ENCODE data around the gene FANCC.
A peak's percentile ranks its signal among the peaks of the same experiment; 100 is the strongest.

FANCC gene

GRCh38 chr9:95268681-95269080 is 48.8 kb downstream of the FANCC start:
- DNase-seq, result peak; percentile 22
- Histone ChIP-seq H3K36me3 (replicated peaks) (no peaks in the 10 kb centered on the region), H3K4me3 (ENCODE audit: low read depth, low read length) (no peak overlapping the region), H3K27ac (no peak overlapping the region), H3K27me3 (replicated peaks) (no peaks in the 10 kb centered on the region)
- TF ChIP-seq CTCF (IDR thresholded peaks at IDR 0.05; ENCODE audit: low read depth, low read length, missing control alignments), result peak; percentile 56
- in situ Hi-C loops (cut with HindIII; ENCODE audit: low pct_ligation_motif_present, low sequenced_read_pairs), result no loop called here

GRCh38 chr9:95266649-95267048 is 50.9 kb downstream of the FANCC start:
- Histone ChIP-seq H3K36me3 (replicated peaks) (no peaks in the 10 kb centered on the region), H3K27ac (no peak overlapping the region), H3K27me3 (replicated peaks) (no peaks in the 10 kb centered on the region), H3K4me3 (ENCODE audit: low read depth, low read length) (no peak overlapping the region)
- DNase-seq, result no peak
- in situ Hi-C loops (cut with HindIII; ENCODE audit: low pct_ligation_motif_present, low sequenced_read_pairs), result no loop called here
- TF ChIP-seq CTCF (IDR thresholded peaks at IDR 0.05; ENCODE audit: low read depth, low read length, missing control alignments), result no peak

DNA sequence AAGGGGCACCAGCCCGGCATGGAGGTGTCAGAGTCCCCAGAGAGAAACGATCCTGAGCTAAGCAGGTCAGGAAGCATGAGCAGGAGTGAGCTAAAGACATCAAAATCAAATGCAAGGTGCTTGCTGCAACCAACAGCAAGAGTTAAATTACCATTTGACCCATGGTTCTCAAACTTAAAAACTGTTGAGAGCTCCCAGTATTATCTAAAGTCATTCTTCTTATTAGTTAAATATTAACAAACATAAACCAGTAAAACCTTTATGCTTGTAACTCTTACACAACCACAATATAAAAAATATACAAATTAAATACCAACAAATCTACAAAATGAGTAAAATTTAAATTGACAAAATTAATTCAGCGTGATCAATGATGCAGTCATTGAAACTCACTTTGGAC is 51.5 kb downstream of the FANCC start:
- Histone ChIP-seq H3K36me3 (replicated peaks) (no peaks in the 10 kb centered on the region), H3K27me3 (replicated peaks) (no peaks in the 10 kb centered on the region), H3K4me3 (ENCODE audit: low read depth, low read length) (no peak overlapping the region), H3K27ac (no peak overlapping the region)
- DNase-seq, result no peak
- in situ Hi-C loops (cut with HindIII; ENCODE audit: low pct_ligation_motif_present, low sequenced_read_pairs), result no loop called here
- TF ChIP-seq CTCF (IDR thresholded peaks at IDR 0.05; ENCODE audit: low read depth, low read length, missing control alignments), result no peak

GRCh38 chr9:95264954-95265615 is 52.4 kb downstream of the FANCC start:
- no peak overlapping the region for H3K27ac ChIP-seq
- no peaks in the 10 kb centered on the region for H3K27me3 ChIP-seq (replicated peaks)
- H3K4me3 ChIP-seq (ENCODE audit: low read depth, low read length), result no peak overlapping the region
- peak; percentile 59 for TF ChIP-seq CTCF (IDR thresholded peaks at IDR 0.05; ENCODE audit: low read depth, low read length, missing control alignments)
- in situ Hi-C loops (cut with HindIII; ENCODE audit: low pct_ligation_motif_present, low sequenced_read_pairs), result no loop called here
- no peaks in the 10 kb centered on the region for H3K36me3 ChIP-seq (replicated peaks)
- peak; percentile 4 for DNase-seq

GRCh38 chr9:95261890-95262289 is 55.6 kb downstream of the FANCC start:
- TF ChIP-seq CTCF (IDR thresholded peaks at IDR 0.05; ENCODE audit: low read depth, low read length, missing control alignments), result no peak
- no peak overlapping the region for H3K27ac ChIP-seq
- no peak overlapping the region for H3K4me3 ChIP-seq (ENCODE audit: low read depth, low read length)
- H3K36me3 ChIP-seq (replicated peaks), result no peaks in the 10 kb centered on the region
- in situ Hi-C loops (cut with HindIII; ENCODE audit: low pct_ligation_motif_present, low sequenced_read_pairs), result no loop called here
- peak; percentile 66 for DNase-seq
- no peaks in the 10 kb centered on the region for H3K27me3 ChIP-seq (replicated peaks)

All from brain microvascular endothelial cell (primary cell).